OCI-LY1 (cell line): Measurements from ENCODE around the gene HOXD8.

Experiments
- CTCF ChIP-seq: fragments of 200-600 bp; sonication (generic), shearing (Covaris generic); IDR thresholded peaks from 2 replicates; pipeline ENCODE4 v1.5.1; 2017; ENCODE audit warnings: mild to moderate bottlenecking, antibody characterized with exemption, low read length, moderate library complexity, mixed read lengths
- EZH2 ChIP-seq: fragments of 200-600 bp; sonication (generic), shearing (Covaris generic); IDR thresholded peaks from 2 replicates; pipeline ENCODE4 v1.8.0; 2017; ENCODE audit warnings: borderline replicate concordance, mixed run types, mild to moderate bottlenecking, antibody characterized with exemption, low read length, moderate library complexity, mixed read lengths

GRCh38 chr2:176140513-176141317, 11.2 kb downstream of the HOXD8 start:
- no peak for TF ChIP-seq EZH2
- peak; percentile 94 for TF ChIP-seq CTCF
